ENCODE results near the gene NPLOC4. TPM values are rescaled to one million over a fixed set of nuclear protein-coding genes. Genes with fewer than 3 reads are reported as not detected.
A peak's percentile ranks its signal among the peaks of the same experiment; 100 is the strongest.

Gene NPLOC4
- total RNA-seq (100 to 1,000 TPM in 3 of 9 donors, 10 to 100 TPM in 6; 92.1 to 133 (median 99.3) TPM), polyA plus RNA-seq (10 to 100 TPM; 28.2 to 84.3 TPM)
- long read RNA-seq, donor 1, full-length matches to known transcripts, result 32 of 104 reads
- long read RNA-seq, donor 1, partial matches to known transcripts, result 7 of 104 reads
- long read RNA-seq, donor 1, other reads (novel, unspliced or antisense), result 65 of 104 reads
- long read RNA-seq, donor 2, full-length matches to known transcripts, result 1 of 108 reads
- long read RNA-seq, donor 2, partial matches to known transcripts, result 11 of 108 reads
- long read RNA-seq, donor 2, other reads (novel, unspliced or antisense), result 96 of 108 reads
- long read RNA-seq, donor 3, full-length matches to known transcripts, result 34 of 106 reads
- long read RNA-seq, donor 3, partial matches to known transcripts, result 6 of 106 reads
- long read RNA-seq, donor 3, other reads (novel, unspliced or antisense), result 66 of 106 reads

DNA sequence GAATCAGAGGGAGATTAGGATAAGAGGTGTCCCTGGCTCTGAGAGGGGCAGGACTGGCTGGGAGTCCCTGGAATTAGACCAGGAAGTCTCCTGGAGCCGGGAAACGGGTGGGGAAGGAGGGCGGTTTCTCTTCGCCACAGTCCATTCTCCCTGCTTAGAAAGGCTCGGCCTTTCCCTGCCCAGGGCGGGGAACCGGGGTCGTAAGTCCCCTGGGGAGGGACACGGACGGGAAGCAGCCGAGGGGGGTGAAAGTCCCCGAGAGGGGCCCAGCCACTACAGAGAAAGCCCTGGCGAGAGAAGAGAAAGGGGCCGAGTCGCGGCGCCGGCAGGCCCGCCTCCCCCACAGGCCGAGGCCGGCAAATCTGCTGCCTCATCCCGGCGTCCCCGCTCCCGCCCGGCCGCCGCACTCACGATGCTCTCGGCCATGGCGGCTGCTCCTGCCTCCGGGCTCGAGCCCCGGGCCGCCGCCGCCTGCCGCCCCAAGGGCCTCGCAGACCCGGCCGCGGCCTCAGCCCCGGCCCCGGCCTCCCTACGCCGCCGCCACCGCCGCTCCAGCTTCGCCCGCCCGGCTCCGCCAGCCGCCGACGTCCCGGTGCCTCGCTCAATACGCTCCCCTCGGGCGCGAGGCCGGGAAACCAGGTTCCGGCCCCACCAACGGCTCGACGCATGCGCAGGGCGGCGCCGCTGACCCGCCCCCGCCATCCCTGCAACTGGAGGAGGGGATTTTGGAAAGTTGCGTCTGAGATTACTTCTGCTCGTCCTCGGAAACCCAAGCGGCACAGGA lies at the start of gene NPLOC4, which contains the start of gene TSPAN10:
NPLOC4 (minus strand) TSS at position 608 of the 784 bp plus-strand sequence; CDS start at position 426, 182 bp downstream.
TSPAN10 (plus strand) TSS at position 692 of the 784 bp plus-strand sequence. CDS start 5,217 bp downstream, outside the sequence.
- peaks cover 10 to 48% (median 32%) of the 10 kb centered on the region in 12 donors for H3K4me1 ChIP-seq
- peak; percentile 86 to 94 (median 89) for DNase-seq
- no peaks in the 10 kb centered on the region for H3K27me3 ChIP-seq
- H3K36me3 ChIP-seq, result peaks cover 0 to 12% (median 0%) of the 10 kb centered on the region in 9 donors
- intact Hi-C loops (cut with DNase I), result loop anchor here in 3 of 10 donors (2.0 kb wide), 2 partner anchors 28 to 30 kb away; partner anchors contain the start of genes CCDC137 (in 2 of the 3) and OXLD1 (in 2 of the 3)
- peak within 1 kb of the TSS; percentile 73 to 97 (median 95) for H3K27ac ChIP-seq
- peak within 1 kb of the TSS; percentile 71 to 100 (median 92) for H3K4me3 ChIP-seq
- TF ChIP-seq POLR2A (IDR thresholded peaks at IDR 0.05) (peak; percentile 37 to 39), CTCF (IDR thresholded peaks at IDR 0.05) (peak in 1 of 12 donors; percentile 8)
- 0 to 1% (median 1%) methylated on average over 44 to 77 of the region's 77 CpGs for WGBS, 4 donors
- peak; percentile 48 to 93 (median 88) for ATAC-seq
- H3K9me3 ChIP-seq, result no peaks in the 10 kb centered on the region

DNA sequence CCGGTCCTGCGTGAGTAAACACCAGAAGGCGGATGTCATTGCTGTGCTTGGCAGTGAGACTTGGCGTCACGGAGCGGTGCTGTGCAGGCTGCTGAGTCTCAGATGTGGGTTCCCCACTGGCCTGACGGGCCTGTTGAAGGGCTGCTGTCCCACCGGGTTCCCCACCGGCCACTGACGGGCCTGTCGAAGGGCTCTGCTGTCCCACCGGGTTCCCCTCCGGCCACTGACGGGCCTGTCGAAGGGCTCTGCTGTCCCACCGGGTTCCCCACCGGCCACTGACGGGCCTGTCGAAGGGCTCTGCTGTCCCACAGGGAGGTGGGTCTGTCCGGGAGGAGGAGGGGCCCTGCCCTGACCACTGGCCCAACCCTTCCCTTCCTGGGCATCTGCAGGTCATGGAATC lies 49.7 kb upstream of the NPLOC4 start:
- intact Hi-C loops (cut with DNase I), result no loop called here
- Histone ChIP-seq H3K4me3 (no peak overlapping the region), H3K27me3 (no peaks in the 10 kb centered on the region), H3K4me1 (peaks cover 5 to 34% (median 26%) of the 10 kb centered on the region in 12 donors), H3K27ac (no peak overlapping the region), H3K36me3 (peaks cover 0 to 71% (median 56%) of the 10 kb centered on the region in 9 donors), H3K9me3 (no peaks in the 10 kb centered on the region)
- ATAC-seq, result no peak
- DNase-seq, result no peak
- whole genome bisulfite sequencing, 4 donors, result 90 to 93% (median 91%) methylated on average over 17 to 20 of the region's 20 CpGs
- TF ChIP-seq CTCF (IDR thresholded peaks at IDR 0.05), result no peak
- TF ChIP-seq POLR2A (IDR thresholded peaks at IDR 0.05), result no peak

GRCh38 chr17:81685108-81685507 lies 48.2 kb upstream of the NPLOC4 start:
- Histone ChIP-seq H3K27me3 (no peaks in the 10 kb centered on the region), H3K4me1 (peaks cover 5 to 40% (median 26%) of the 10 kb centered on the region in 12 donors), H3K9me3 (no peaks in the 10 kb centered on the region), H3K27ac (peak overlapping the region in 3 of 12 donors; percentile 82 to 91 (median 90)), H3K36me3 (peaks cover 0 to 67% (median 45%) of the 10 kb centered on the region in 9 donors), H3K4me3 (peak overlapping the region in 11 of 12 donors; percentile 85 to 100 (median 93))
- no peak for TF ChIP-seq POLR2A (IDR thresholded peaks at IDR 0.05)
- no peak for TF ChIP-seq CTCF (IDR thresholded peaks at IDR 0.05)
- ATAC-seq (no peak), DNase-seq (no peak)
- intact Hi-C loops (cut with DNase I), result no loop called here
- WGBS, 4 donors, result 75 to 83% (median 82%) methylated on average over 11 to 12 of the region's 12 CpGs

All from heart left ventricle (tissue), 16 donors.